Measurements from ENCODE around the gene LIPM.

The LIPM gene

DNA sequence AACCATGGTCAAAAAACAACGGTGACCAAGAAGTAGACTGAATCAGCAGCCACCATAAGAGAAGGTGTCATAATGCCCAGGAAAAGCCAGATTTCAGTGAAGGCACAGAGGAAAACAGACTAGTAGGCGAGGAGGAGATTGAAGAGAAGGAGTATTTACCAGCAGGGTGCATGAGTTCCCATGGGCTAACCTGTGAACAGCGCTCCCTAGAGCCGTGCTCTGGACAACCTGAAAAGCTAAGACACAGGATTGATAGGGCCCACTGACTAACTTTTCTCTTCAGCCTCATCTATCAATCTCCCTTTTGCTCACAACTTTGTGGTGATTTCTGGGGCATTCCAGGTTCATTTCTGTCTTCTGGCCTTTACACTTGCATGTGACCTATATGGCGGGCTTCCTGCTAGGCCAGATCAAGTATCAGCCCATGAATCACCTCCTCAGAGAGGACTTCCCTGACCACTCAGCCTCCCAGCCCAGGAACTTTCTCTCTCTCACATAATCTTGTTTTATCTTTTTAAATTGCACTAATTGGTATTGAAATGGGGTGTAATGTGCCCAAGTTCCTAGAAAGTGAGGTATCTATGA is 36.3 kb downstream of the LIPM start:
- TF ChIP-seq GATA1 (IDR thresholded peaks at IDR 0.05; ENCODE audit: low read depth, low read length), result no peak
- no peak for TF ChIP-seq POLR2A (IDR thresholded peaks at IDR 0.05; ENCODE audit: low read length)
- DNase-seq, result no peak

GRCh38 chr10:88840104-88840503 is 37.6 kb downstream of the LIPM start:
- DNase-seq, result no peak
- TF ChIP-seq POLR2A (IDR thresholded peaks at IDR 0.05; ENCODE audit: low read length) (no peak), GATA1 (IDR thresholded peaks at IDR 0.05; ENCODE audit: low read depth, low read length) (no peak)

- no peak for DNase-seq
- TF ChIP-seq GATA1 (IDR thresholded peaks at IDR 0.05; ENCODE audit: low read depth, low read length) (no peak), POLR2A (IDR thresholded peaks at IDR 0.05; ENCODE audit: low read length) (no peak)
Observed at GRCh38 chr10:88840881-88841280, 38.4 kb downstream of the LIPM start.

- no peak for DNase-seq
- TF ChIP-seq GATA1 (IDR thresholded peaks at IDR 0.05; ENCODE audit: low read depth, low read length) (no peak), POLR2A (IDR thresholded peaks at IDR 0.05; ENCODE audit: low read length) (no peak)
Observed at GRCh38 chr10:88841316-88842111, 39.0 kb downstream of the LIPM start.

DNA sequence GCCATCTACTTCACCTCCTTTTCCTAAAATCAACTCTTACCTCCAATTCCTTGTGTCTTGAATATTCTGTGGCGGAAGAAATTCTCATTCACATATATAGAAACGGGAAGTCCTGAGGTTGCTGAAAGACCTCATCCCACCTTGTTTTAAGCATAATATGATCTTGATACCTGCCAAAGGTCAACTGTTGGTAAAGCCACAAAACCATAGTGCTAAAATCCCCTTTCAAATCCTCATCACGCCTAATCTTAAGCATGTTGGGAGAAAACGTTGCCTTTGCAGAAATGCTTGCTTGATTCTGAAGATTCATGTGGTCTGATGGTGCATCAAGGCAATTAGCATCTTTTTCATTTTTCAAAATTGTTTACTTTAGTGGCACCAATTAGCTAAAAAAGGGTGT is 40.6 kb downstream of the LIPM start:
- no peak for DNase-seq
- TF ChIP-seq GATA1 (IDR thresholded peaks at IDR 0.05; ENCODE audit: low read depth, low read length), result no peak
- no peak for TF ChIP-seq POLR2A (IDR thresholded peaks at IDR 0.05; ENCODE audit: low read length)

DNA sequence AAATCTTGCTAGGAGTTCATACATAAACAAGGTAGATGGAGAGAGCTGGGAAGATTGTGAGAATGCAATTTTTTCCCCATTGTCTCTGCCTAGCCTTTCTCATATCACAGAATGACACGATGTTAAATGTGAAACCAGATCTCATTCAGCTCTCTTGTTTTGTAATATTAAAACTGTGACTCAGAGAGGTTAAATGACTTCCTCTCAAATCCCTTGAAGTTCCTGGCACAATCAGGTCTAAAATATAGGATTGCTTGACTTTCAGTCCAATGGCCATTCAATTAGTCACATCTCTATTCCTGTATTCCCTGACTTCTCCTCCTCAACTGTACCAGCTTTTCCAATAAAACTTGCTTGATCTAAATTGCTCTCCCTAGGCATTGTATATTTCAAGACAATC is 46.0 kb downstream of the LIPM start:
- no peak for DNase-seq
- TF ChIP-seq POLR2A (IDR thresholded peaks at IDR 0.05; ENCODE audit: low read length) (no peak), GATA1 (IDR thresholded peaks at IDR 0.05; ENCODE audit: low read depth, low read length) (no peak)

GRCh38 chr10:88849234-88849633 is 46.7 kb downstream of the LIPM start:
- TF ChIP-seq GATA1 (IDR thresholded peaks at IDR 0.05; ENCODE audit: low read depth, low read length), result no peak
- no peak for TF ChIP-seq POLR2A (IDR thresholded peaks at IDR 0.05; ENCODE audit: low read length)
- DNase-seq, result no peak

DNA sequence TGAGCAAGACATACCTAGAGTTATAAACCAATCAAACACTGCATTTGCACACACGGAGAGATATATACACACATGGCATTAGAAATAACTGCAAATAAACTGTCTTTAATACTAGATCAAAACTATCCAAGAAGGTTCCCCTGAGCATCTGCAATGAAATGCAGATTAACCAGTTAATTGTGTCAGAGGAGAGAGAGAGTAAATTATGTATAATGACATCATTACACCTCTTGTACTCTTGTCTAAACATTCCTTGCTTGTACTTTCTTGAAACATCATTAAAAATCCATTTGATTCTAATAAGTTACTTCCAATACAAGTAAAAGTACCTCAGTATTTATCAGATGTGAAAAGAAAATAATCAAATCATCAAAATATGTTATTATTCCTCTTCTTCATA is 48.2 kb downstream of the LIPM start:
- no peak for DNase-seq
- TF ChIP-seq GATA1 (IDR thresholded peaks at IDR 0.05; ENCODE audit: low read depth, low read length) (no peak), POLR2A (IDR thresholded peaks at IDR 0.05; ENCODE audit: low read length) (no peak)

DNA sequence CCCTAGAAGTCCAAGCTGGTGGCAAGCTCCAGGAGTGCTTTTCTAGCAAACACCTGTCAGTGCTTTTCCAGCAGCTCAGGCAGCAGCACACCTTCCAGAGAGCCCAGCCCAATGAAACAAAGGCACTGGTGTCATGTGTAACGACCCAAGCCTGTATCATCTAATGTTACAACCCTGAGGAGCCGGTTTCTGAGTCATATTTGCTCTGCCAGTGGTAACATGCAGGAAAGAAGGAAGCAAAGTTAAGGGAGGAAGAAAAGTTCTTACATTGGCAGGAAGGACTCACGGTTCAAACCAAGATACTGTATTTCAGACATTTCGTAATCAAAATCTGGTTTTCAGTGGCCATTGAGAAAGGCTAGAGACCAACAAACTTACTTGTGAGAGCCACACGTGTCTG is 49.2 kb downstream of the LIPM start, which contains the start of gene ANKRD22:
ANKRD22 (minus strand) TSS at position 139 of the 400 bp plus-strand sequence. CDS start 237 bp downstream, outside the sequence.
- TF ChIP-seq POLR2A (IDR thresholded peaks at IDR 0.05; ENCODE audit: low read length) (no peak), GATA1 (IDR thresholded peaks at IDR 0.05; ENCODE audit: low read depth, low read length) (no peak)
- DNase-seq, result no peak

GRCh38 chr10:88852327-88852726 is 49.8 kb downstream of the LIPM start:
- DNase-seq, result no peak
- no peak for TF ChIP-seq POLR2A (IDR thresholded peaks at IDR 0.05; ENCODE audit: low read length)
- TF ChIP-seq GATA1 (IDR thresholded peaks at IDR 0.05; ENCODE audit: low read depth, low read length), result no peak

- no peak for TF ChIP-seq POLR2A (IDR thresholded peaks at IDR 0.05; ENCODE audit: low read length)
- no peak for TF ChIP-seq GATA1 (IDR thresholded peaks at IDR 0.05; ENCODE audit: low read depth, low read length)
- no peak for DNase-seq
Observed at GRCh38 chr10:88853155-88853881, 50.8 kb downstream of the LIPM start.

DNA sequence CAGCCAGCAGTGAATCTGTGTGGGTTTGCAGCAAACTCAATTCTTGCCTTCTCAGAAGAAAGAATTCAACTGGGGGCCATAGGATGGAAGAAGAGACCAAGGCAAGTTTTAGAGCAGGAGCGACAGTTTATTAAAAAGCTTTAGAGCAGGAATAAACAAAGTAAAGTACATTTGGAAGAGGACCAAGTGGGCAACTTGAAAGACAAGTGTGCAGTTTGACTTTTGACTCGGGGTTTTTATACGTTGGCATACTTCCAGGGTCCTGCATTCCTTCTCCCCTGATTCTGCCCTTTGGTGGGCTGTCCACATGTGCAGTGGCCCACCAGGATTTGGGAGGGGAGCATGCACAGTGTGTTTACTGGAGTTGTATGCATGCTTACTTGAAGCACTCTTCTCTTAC is 52.2 kb downstream of the LIPM start:
- TF ChIP-seq GATA1 (IDR thresholded peaks at IDR 0.05; ENCODE audit: low read depth, low read length) (no peak), POLR2A (IDR thresholded peaks at IDR 0.05; ENCODE audit: low read length) (no peak)
- no peak for DNase-seq

- TF ChIP-seq POLR2A (IDR thresholded peaks at IDR 0.05; ENCODE audit: low read length) (no peak), GATA1 (IDR thresholded peaks at IDR 0.05; ENCODE audit: low read depth, low read length) (no peak)
- no peak for DNase-seq
Observed at GRCh38 chr10:88857831-88858230, 55.3 kb downstream of the LIPM start.

DNA sequence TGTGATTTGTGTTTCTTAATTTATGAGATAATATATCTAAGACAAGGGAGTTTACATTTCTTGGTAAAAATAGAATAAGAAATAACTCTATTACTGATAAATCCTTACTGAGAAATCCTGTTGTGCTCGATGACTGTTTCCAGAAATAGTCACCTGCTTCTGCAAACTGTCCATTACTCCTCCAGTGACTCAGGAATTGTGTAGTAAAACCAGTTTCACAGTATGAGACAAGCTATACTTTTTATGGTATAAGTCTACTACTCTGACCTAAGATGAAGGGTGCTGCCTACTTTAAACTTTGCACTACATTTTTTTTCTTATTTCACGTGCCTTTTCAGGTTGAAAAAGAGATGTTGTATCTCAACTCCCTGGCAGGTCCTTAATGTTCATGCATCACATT is 56.0 kb downstream of the LIPM start:
- no peak for DNase-seq
- TF ChIP-seq GATA1 (IDR thresholded peaks at IDR 0.05; ENCODE audit: low read depth, low read length) (no peak), POLR2A (IDR thresholded peaks at IDR 0.05; ENCODE audit: low read length) (no peak)

Data from erythroblast (primary cell).